Measurements from ENCODE around the gene MOG. TPM values are rescaled to one million over a fixed set of nuclear protein-coding genes. Genes with fewer than 3 reads are reported as not detected.

The MOG gene
- total RNA-seq, 2 donors from 2014 or later: not detected

DNA sequence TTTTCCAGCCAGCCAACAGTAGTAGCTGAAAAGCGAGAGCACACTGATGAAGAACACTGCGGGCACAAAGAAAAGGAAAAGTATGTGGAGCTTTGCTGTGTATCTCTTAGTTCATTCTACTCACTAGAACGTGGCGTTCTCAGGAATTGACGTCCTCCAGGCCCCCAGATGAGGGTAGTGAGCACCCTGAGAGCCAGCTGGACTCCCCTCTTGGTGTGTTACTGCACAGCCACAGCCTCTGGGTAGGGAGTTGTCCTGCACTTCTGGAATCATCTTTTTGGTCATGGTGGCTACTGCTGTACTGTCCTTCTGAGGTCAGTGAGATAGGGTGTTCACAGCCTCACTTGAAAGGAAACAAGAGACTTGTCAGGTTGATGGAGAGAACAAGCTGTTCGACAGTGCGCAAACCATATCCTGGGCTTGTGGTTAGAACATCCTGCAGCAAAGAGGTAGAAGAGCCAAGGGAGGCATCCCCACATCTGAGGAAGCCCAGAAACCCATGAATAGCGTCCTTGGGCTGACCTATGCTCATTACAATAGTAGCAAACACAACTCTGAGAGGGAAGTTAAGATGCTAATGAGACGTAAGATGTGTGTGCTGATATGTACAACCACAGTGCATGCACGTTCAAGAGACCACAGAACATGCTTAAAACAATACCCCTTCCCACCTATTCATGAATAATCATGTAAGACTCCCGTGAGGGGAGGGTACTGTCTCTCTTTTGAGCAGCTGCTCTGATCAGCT, 51.7 kb downstream of the MOG start:
- Histone ChIP-seq H3K27me3 (ENCODE audit: control insufficient read depth, insufficient read depth, low read length, poor library complexity, severe bottlenecking) (peaks cover 45% of the 10 kb centered on the region), H3K9me3 (ENCODE audit: control insufficient read depth, low read length) (no peaks in the 10 kb centered on the region), H3K9ac (ENCODE audit: extremely low read depth, low read length, poor library complexity, severe bottlenecking) (no peak overlapping the region), H3K36me3 (ENCODE audit: control insufficient read depth, insufficient read depth, low read length) (no peaks in the 10 kb centered on the region), H3K27ac (ENCODE audit: low read depth, low read length) (no peak overlapping the region), H3K4me3 (ENCODE audit: low read length) (no peak overlapping the region), H3K4me1 (ENCODE audit: control insufficient read depth, insufficient read depth, low read length) (no peaks in the 10 kb centered on the region)
- TF ChIP-seq CTCF (conservative IDR thresholded peaks at IDR 0.05): no peak
- Mint-ChIP-seq H3K4me3 (no peak overlapping the region), H3K27me3 (ENCODE audit: insufficient read depth) (peaks cover 50% of the 10 kb centered on the region), H3K9me3 (no peaks in the 10 kb centered on the region), H3K36me3 (ENCODE audit: low read depth) (no peaks in the 10 kb centered on the region), H3K4me1 (no peaks in the 10 kb centered on the region), H3K27ac (no peak overlapping the region)
- 89% methylated on average over 8 to 11 of the region's 11 CpGs for WGBS, 2 experiments (ENCODE audit: insufficient coverage in 1 of 2, insufficient read length in 1 of 2)
- no peak for DNase-seq

- WGBS, 2 experiments (ENCODE audit: insufficient coverage in 1 of 2, insufficient read length in 1 of 2): 80 to 100% methylated on average over 1 to 4 of the region's 4 CpGs
- Mint-ChIP-seq H3K36me3 (ENCODE audit: low read depth) (no peaks in the 10 kb centered on the region), H3K4me1 (no peaks in the 10 kb centered on the region), H3K27me3 (ENCODE audit: insufficient read depth) (peaks cover 50% of the 10 kb centered on the region), H3K9me3 (no peaks in the 10 kb centered on the region), H3K4me3 (no peak overlapping the region), H3K27ac (no peak overlapping the region)
- Histone ChIP-seq H3K36me3 (ENCODE audit: control insufficient read depth, insufficient read depth, low read length) (no peaks in the 10 kb centered on the region), H3K27ac (ENCODE audit: low read depth, low read length) (no peak overlapping the region), H3K27me3 (ENCODE audit: control insufficient read depth, insufficient read depth, low read length, poor library complexity, severe bottlenecking) (peaks cover 45% of the 10 kb centered on the region), H3K9ac (ENCODE audit: extremely low read depth, low read length, poor library complexity, severe bottlenecking) (no peak overlapping the region), H3K9me3 (ENCODE audit: control insufficient read depth, low read length) (no peaks in the 10 kb centered on the region), H3K4me1 (ENCODE audit: control insufficient read depth, insufficient read depth, low read length) (no peaks in the 10 kb centered on the region), H3K4me3 (ENCODE audit: low read length) (no peak overlapping the region)
- TF ChIP-seq CTCF (conservative IDR thresholded peaks at IDR 0.05): no peak
- DNase-seq: no peak
Observed at GRCh38 chr6:29709188-29709587, 52.3 kb downstream of the MOG start.

- H3K4me1 ChIP-seq (ENCODE audit: control insufficient read depth, insufficient read depth, low read length): no peaks in the 10 kb centered on the region
- DNase-seq: no peak
- no peaks in the 10 kb centered on the region for H3K9me3 ChIP-seq (ENCODE audit: control insufficient read depth, low read length)
- Mint-ChIP-seq H3K27me3 (ENCODE audit: insufficient read depth) (peaks cover 56% of the 10 kb centered on the region), H3K27ac (no peak overlapping the region), H3K36me3 (ENCODE audit: low read depth) (no peaks in the 10 kb centered on the region), H3K9me3 (no peaks in the 10 kb centered on the region), H3K4me1 (no peaks in the 10 kb centered on the region), H3K4me3 (no peak overlapping the region)
- WGBS, 2 experiments (ENCODE audit: insufficient coverage in 1 of 2, insufficient read length in 1 of 2): 87 to 90% methylated on average over 6 to 8 of the region's 8 CpGs
- H3K27me3 ChIP-seq (ENCODE audit: control insufficient read depth, insufficient read depth, low read length, poor library complexity, severe bottlenecking): peaks cover 52% of the 10 kb centered on the region
- no peak overlapping the region for H3K4me3 ChIP-seq (ENCODE audit: low read length)
- H3K36me3 ChIP-seq (ENCODE audit: control insufficient read depth, insufficient read depth, low read length): no peaks in the 10 kb centered on the region
- TF ChIP-seq CTCF (conservative IDR thresholded peaks at IDR 0.05): no peak
- no peak overlapping the region for H3K27ac ChIP-seq (ENCODE audit: low read depth, low read length)
- no peak overlapping the region for H3K9ac ChIP-seq (ENCODE audit: extremely low read depth, low read length, poor library complexity, severe bottlenecking)
Observed at GRCh38 chr6:29710281-29710941, 53.5 kb downstream of the MOG start.

All from endodermal cell (in vitro differentiated cells).